GM12801 (cell line): Measurements from ENCODE around the gene DCP2.

Source experiments
- CTCF ChIP-seq: IDR thresholded peaks from one replicate; pipeline ENCODE4 v1.5.1; 2011; ENCODE audit warnings: control low read depth; ENCODE audit not compliant: insufficient read length; ENCODE audit errors: extremely low read depth

Gene DCP2

GRCh38 chr5:113062869-113063508 is 86.4 kb downstream of the DCP2 start:
- TF ChIP-seq CTCF, result no peak

- no peak for TF ChIP-seq CTCF
Observed at GRCh38 chr5:113063927-113064326, 87.3 kb downstream of the DCP2 start.

- no peak for TF ChIP-seq CTCF
Observed at GRCh38 chr5:113064806-113065205, 88.2 kb downstream of the DCP2 start.

- TF ChIP-seq CTCF, result no peak
Observed at GRCh38 chr5:113065626-113066025, 89.0 kb downstream of the DCP2 start.

- TF ChIP-seq CTCF, result no peak
Observed at GRCh38 chr5:113067635-113068344, 91.2 kb downstream of the DCP2 start.

- TF ChIP-seq CTCF, result no peak
Observed at GRCh38 chr5:113068559-113068958, 92.0 kb downstream of the DCP2 start.
